GM12873 (cell line): ENCODE data around the gene MICAL3.

Experiments used
- CTCF ChIP-seq: IDR thresholded peaks from 2 replicates; pipeline ENCODE4 v1.5.1; 2012; ENCODE audit warnings: low read depth, mild to moderate bottlenecking, moderate library complexity, low read length, control low read depth; ENCODE audit not compliant: insufficient read depth; ENCODE audit errors: missing control alignments

MICAL3 gene

GRCh38 chr22:17882727-17883126 lies 141.6 kb downstream of the MICAL3 start:
- no peak for TF ChIP-seq CTCF

- TF ChIP-seq CTCF = no peak
Measured at GRCh38 chr22:17882162-17882561, 142.2 kb downstream of the MICAL3 start.

GRCh38 chr22:17881366-17881765 lies 143.0 kb downstream of the MICAL3 start:
- TF ChIP-seq CTCF = no peak

GRCh38 chr22:17880468-17880867 lies 143.9 kb downstream of the MICAL3 start:
- no peak for TF ChIP-seq CTCF

- no peak for TF ChIP-seq CTCF
Measured at GRCh38 chr22:17880020-17880419, 144.3 kb downstream of the MICAL3 start.

GRCh38 chr22:17878941-17879340 lies 145.4 kb downstream of the MICAL3 start:
- TF ChIP-seq CTCF = no peak

GRCh38 chr22:17878186-17878694 lies 146.1 kb downstream of the MICAL3 start:
- no peak for TF ChIP-seq CTCF
